VCaP (cell line): ENCODE measurements around the gene STYXL1.

Source experiments
- H3K27ac ChIP-seq: fragments of 450-650 bp; 2 replicates; pipeline ENCODE4 v1.5.1; 2017
- CTCF ChIP-seq: fragments of 450-650 bp; conservative IDR thresholded peaks from 2 replicates; pipeline ENCODE4 v1.5.1; 2017; ENCODE audit warnings: mild to moderate bottlenecking, moderate library complexity

The STYXL1 gene

GRCh38 chr7:75983471-75984129 lies 64.2 kb downstream of the STYXL1 start:
- TF ChIP-seq CTCF: no peak
- H3K27ac ChIP-seq: no peak overlapping the region

- TF ChIP-seq CTCF: no peak
- H3K27ac ChIP-seq: no peak overlapping the region
Observed at GRCh38 chr7:75982306-75983064, 65.3 kb downstream of the STYXL1 start.

GRCh38 chr7:75981453-75982305 lies 66.1 kb downstream of the STYXL1 start:
- H3K27ac ChIP-seq: no peak overlapping the region
- TF ChIP-seq CTCF: no peak

GRCh38 chr7:75981203-75981452 lies 66.7 kb downstream of the STYXL1 start:
- H3K27ac ChIP-seq: no peak overlapping the region
- TF ChIP-seq CTCF: no peak

DNA sequence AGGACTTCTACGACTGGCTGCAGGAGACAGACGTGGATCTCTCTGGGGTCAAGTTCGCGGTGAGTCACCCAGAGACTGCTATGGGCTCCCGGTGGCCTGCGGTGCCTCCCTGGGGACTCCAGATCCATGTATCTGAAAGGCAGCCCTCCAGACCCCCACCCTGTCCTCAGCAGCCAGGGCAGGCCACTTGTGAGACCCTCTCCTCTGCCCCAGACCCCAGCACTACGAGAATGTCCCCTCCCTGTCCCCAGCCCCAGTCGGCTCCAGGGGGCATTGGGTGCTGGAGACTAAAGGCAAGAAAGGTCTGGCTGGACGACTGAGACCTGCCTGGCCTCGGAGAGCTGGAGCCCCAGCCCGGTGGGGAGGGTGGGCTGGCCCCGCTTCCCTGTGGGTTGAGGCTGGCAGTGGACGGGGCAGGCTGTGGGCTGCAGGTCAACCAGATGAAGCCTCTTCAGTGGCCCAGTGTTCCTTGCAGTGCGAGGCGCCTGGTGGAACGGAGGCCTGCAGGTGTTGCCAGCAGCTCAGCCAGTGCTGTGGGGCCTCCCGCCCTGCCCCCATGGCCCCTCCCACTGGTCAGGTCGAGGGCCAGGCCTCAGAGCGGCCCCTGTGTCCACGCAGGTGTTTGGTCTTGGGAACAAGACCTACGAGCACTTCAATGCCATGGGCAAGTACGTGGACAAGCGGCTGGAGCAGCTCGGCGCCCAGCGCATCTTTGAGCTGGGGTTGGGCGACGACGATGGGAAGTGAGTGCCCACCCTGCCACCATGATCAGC lies 67.2 kb downstream of the STYXL1 start:
- no peak for TF ChIP-seq CTCF
- H3K27ac ChIP-seq: no peak overlapping the region

GRCh38 chr7:75979759-75980429 lies 67.9 kb downstream of the STYXL1 start:
- H3K27ac ChIP-seq: no peak overlapping the region
- no peak for TF ChIP-seq CTCF
